Measurements from ENCODE around the gene MGP.

DNA sequence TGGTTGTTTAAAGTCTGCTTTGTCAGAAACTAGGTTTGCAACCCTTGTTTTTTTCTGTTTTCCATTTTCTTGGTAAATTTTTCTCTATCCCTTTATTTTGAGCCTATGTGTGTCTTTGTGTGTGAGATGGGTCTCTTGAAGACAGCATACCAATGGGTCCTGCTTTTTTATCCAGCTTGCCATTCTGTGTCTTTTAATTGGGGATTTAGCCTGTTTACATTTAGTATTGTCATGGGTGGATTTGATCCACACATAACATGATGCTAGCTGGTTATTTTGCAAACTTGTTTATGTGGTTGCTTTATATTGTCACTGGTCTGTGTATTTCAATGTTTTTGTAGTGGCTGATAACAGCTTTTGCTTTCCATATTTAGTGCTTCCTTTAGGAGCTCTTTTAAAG, 25.2 kb downstream of the MGP start:
- TF ChIP-seq, protein P1, sequence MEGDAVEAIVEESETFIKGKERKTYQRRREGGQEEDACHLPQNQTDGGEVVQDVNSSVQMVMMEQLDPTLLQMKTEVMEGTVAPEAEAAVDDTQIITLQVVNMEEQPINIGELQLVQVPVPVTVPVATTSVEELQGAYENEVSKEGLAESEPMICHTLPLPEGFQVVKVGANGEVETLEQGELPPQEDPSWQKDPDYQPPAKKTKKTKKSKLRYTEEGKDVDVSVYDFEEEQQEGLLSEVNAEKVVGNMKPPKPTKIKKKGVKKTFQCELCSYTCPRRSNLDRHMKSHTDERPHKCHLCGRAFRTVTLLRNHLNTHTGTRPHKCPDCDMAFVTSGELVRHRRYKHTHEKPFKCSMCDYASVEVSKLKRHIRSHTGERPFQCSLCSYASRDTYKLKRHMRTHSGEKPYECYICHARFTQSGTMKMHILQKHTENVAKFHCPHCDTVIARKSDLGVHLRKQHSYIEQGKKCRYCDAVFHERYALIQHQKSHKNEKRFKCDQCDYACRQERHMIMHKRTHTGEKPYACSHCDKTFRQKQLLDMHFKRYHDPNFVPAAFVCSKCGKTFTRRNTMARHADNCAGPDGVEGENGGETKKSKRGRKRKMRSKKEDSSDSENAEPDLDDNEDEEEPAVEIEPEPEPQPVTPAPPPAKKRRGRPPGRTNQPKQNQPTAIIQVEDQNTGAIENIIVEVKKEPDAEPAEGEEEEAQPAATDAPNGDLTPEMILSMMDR (conservative IDR thresholded peaks at IDR 0.05): no peak
- no peak for TF ChIP-seq EZH2 (IDR thresholded peaks at IDR 0.05; ENCODE audit: low read depth)

All from PC-9 (cell line).